GM12878 (cell line): Measurements from ENCODE around the gene NUMBL. TPM values are rescaled to one million over a fixed set of nuclear protein-coding genes. Genes with fewer than 3 reads are reported as not detected.

Source experiments
- E2F8 ChIP-seq: fragments of 450-650 bp; IDR thresholded peaks from 2 replicates; pipeline ENCODE4 v1.6.1; 2018; ENCODE audit warnings: mild to moderate bottlenecking, low read depth, moderate library complexity; ENCODE audit not compliant: partially characterized antibody
- WRNIP1 ChIP-seq: IDR thresholded peaks from 2 replicates; pipeline ENCODE4 v1.6.1; 2011; ENCODE audit warnings: low read depth, low read length, improper control_type of control experiment, borderline replicate concordance
- ZBTB4 ChIP-seq: fragments of 450-650 bp; formaldehyde crosslinking; IDR thresholded peaks from 2 replicates; pipeline ENCODE4 v1.4.0; 2022; ENCODE audit warnings: mild to moderate bottlenecking, moderate library complexity
- ZBTB40 ChIP-seq: fragments of 450-650 bp; IDR thresholded peaks from 2 replicates; pipeline ENCODE4 v1.6.1; 2016; ENCODE audit warnings: mild to moderate bottlenecking, moderate library complexity, borderline replicate concordance
- polyA plus RNA-seq, 11 experiments: library from polyadenylated mRNA; depleted of rRNA in 4 of 11; unstranded in 6 of 11; stranded (reverse) in 5 of 11; fragments of >200 nt; fragmentation: Nextera tagmentation in 4 of 11; fragmentation: Illumina TruSeq in 1 of 11; extraction: Ambion mirVana in 4 of 11; extraction: Trizol in 1 of 11; gene quantifications; 1 replicate in 1 of 11; 2 replicates in 10 of 11; pipeline versions ENCODE4 v1.2.1 to v1.2.3, GENCODE V29; 2011 to 2016; ENCODE audit warnings: inconsistent platforms in 2 of 11, missing spikeins in 2 of 11, low read depth in 1 of 11
- total RNA-seq, 4 experiments: library from RNA; depleted of rRNA in 3 of 4; stranded (reverse); fragments of >200 nt in 3 of 4; fragmentation: Illumina TruSeq in 1 of 4; extraction: Trizol in 1 of 4; gene quantifications; 2 replicates each; pipeline versions ENCODE4 v1.2.1 to v1.2.3, GENCODE V29; 2013 to 2021

Gene NUMBL
- total and polyA plus RNA-seq, 10 of the 15 experiments (the other 5 are each of a cell fraction or from before 2014, with no cell fraction given), result 0.16 to 9.4 (median 1.9) TPM

GRCh38 chr19:40690050-40690692, at the start of gene NUMBL (continued):
- no peak for TF ChIP-seq ZBTB40
- no peak for TF ChIP-seq ZBTB4 (CRISPR knock-in tag)
- TF ChIP-seq E2F8, result no peak
- no peak for TF ChIP-seq WRNIP1
